ENCODE measurements around the gene DOCK7.
"Not testable (repeated sequence)": the region's sequence is repeated elsewhere in the genome, so short reads cannot be mapped to it uniquely, and the experiment has no call there.

GRCh38 chr1:62694479-62694878, 6.3 kb upstream of the DOCK7 start:
- TF ChIP-seq, protein P1, sequence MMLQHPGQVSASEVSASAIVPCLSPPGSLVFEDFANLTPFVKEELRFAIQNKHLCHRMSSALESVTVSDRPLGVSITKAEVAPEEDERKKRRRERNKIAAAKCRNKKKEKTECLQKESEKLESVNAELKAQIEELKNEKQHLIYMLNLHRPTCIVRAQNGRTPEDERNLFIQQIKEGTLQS (IDR thresholded peaks at IDR 0.05), result not testable (repeated sequence)
- TF ChIP-seq, protein P2, sequence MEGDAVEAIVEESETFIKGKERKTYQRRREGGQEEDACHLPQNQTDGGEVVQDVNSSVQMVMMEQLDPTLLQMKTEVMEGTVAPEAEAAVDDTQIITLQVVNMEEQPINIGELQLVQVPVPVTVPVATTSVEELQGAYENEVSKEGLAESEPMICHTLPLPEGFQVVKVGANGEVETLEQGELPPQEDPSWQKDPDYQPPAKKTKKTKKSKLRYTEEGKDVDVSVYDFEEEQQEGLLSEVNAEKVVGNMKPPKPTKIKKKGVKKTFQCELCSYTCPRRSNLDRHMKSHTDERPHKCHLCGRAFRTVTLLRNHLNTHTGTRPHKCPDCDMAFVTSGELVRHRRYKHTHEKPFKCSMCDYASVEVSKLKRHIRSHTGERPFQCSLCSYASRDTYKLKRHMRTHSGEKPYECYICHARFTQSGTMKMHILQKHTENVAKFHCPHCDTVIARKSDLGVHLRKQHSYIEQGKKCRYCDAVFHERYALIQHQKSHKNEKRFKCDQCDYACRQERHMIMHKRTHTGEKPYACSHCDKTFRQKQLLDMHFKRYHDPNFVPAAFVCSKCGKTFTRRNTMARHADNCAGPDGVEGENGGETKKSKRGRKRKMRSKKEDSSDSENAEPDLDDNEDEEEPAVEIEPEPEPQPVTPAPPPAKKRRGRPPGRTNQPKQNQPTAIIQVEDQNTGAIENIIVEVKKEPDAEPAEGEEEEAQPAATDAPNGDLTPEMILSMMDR (IDR thresholded peaks at IDR 0.05; ENCODE audit: low read depth, low read length, missing input control), result not testable (repeated sequence)
- TF ChIP-seq MAX, REST (IDR thresholded peaks at IDR 0.05): not testable (repeated sequence)

Measured in liver (tissue), 3 donors.